ENCODE data around the gene GNAQ. TPM values are rescaled to one million over a fixed set of nuclear protein-coding genes. Genes with fewer than 3 reads are reported as not detected.

The GNAQ gene
- total and polyA plus RNA-seq, 4 donors = 24.6 to 86.2 (median 51.4) TPM

- H3K4me1 ChIP-seq (ENCODE audit: control insufficient read depth in 5 of 5, insufficient read depth in 5 of 5, low read length in 5 of 5) = peaks cover 3 to 19% (median 4%) of the 10 kb centered on the region in 5 donors
- TF ChIP-seq CTCF (IDR thresholded peaks at IDR 0.05; ENCODE audit: control extremely low read depth, extremely low read depth) = no peak
- H3K9ac ChIP-seq (ENCODE audit: insufficient read depth in 1 of 2, low read length in 2 of 2) = no peak overlapping the region
- no peak for DNase-seq
- 96 to 97% methylated on average over 3 of the region's 3 CpGs for WGBS, 2 donors
- H3K27ac ChIP-seq (ENCODE audit: low read depth in 1 of 2, low read length in 1 of 2) = no peak overlapping the region
- no peak overlapping the region for H3K4me3 ChIP-seq
- H3K27me3 ChIP-seq (ENCODE audit: control insufficient read depth in 3 of 3, insufficient read depth in 3 of 3, low read length in 2 of 3) = no peaks in the 10 kb centered on the region
- H3K36me3 ChIP-seq (ENCODE audit: control insufficient read depth in 4 of 4, insufficient read depth in 4 of 4, low read length in 4 of 4) = peaks cover 0 to 5% (median 1%) of the 10 kb centered on the region in 4 donors
- H3K9me3 ChIP-seq (ENCODE audit: control insufficient read depth in 4 of 4, insufficient read depth in 3 of 4, low read length in 3 of 4) = no peaks in the 10 kb centered on the region
- ATAC-seq (ENCODE audit: insufficient read depth, low FRiP score) = no peak
These were observed 138.6 kb downstream of the GNAQ start for GRCh38 chr9:77892955-77893514.

GRCh38 chr9:77892171-77892570, 139.4 kb downstream of the GNAQ start:
- DNase-seq (no peak), ATAC-seq (ENCODE audit: insufficient read depth, low FRiP score) (no peak)
- no peak overlapping the region for H3K27ac ChIP-seq (ENCODE audit: low read depth in 1 of 2, low read length in 1 of 2)
- peaks cover 0 to 5% (median 1%) of the 10 kb centered on the region in 4 donors for H3K36me3 ChIP-seq (ENCODE audit: control insufficient read depth in 4 of 4, insufficient read depth in 4 of 4, low read length in 4 of 4)
- H3K27me3 ChIP-seq (ENCODE audit: control insufficient read depth in 3 of 3, insufficient read depth in 3 of 3, low read length in 2 of 3) = no peaks in the 10 kb centered on the region
- 39 to 46% methylated on average over 1 of the region's 1 CpG for WGBS, 2 donors
- H3K9me3 ChIP-seq (ENCODE audit: control insufficient read depth in 4 of 4, insufficient read depth in 3 of 4, low read length in 3 of 4) = no peaks in the 10 kb centered on the region
- no peak overlapping the region for H3K4me3 ChIP-seq
- TF ChIP-seq CTCF (IDR thresholded peaks at IDR 0.05; ENCODE audit: control extremely low read depth, extremely low read depth) = no peak
- no peak overlapping the region for H3K9ac ChIP-seq (ENCODE audit: insufficient read depth in 1 of 2, low read length in 2 of 2)
- peaks cover 0 to 10% (median 3%) of the 10 kb centered on the region in 5 donors for H3K4me1 ChIP-seq (ENCODE audit: control insufficient read depth in 5 of 5, insufficient read depth in 5 of 5, low read length in 5 of 5)

GRCh38 chr9:77891128-77891800, 140.3 kb downstream of the GNAQ start:
- no peak overlapping the region for H3K9ac ChIP-seq (ENCODE audit: insufficient read depth in 1 of 2, low read length in 2 of 2)
- H3K4me1 ChIP-seq (ENCODE audit: control insufficient read depth in 5 of 5, insufficient read depth in 5 of 5, low read length in 5 of 5) = peaks cover 0 to 2% (median 1%) of the 10 kb centered on the region in 5 donors
- no peak overlapping the region for H3K27ac ChIP-seq (ENCODE audit: low read depth in 1 of 2, low read length in 1 of 2)
- TF ChIP-seq CTCF (IDR thresholded peaks at IDR 0.05; ENCODE audit: control extremely low read depth, extremely low read depth) = no peak
- no peaks in the 10 kb centered on the region for H3K9me3 ChIP-seq (ENCODE audit: control insufficient read depth in 4 of 4, insufficient read depth in 3 of 4, low read length in 3 of 4)
- ATAC-seq (ENCODE audit: insufficient read depth, low FRiP score) (no peak), DNase-seq (no peak)
- peaks cover 0 to 5% (median 1%) of the 10 kb centered on the region in 4 donors for H3K36me3 ChIP-seq (ENCODE audit: control insufficient read depth in 4 of 4, insufficient read depth in 4 of 4, low read length in 4 of 4)
- WGBS, 2 donors = 36 to 59% methylated on average over 8 of the region's 8 CpGs
- H3K4me3 ChIP-seq = no peak overlapping the region
- no peaks in the 10 kb centered on the region for H3K27me3 ChIP-seq (ENCODE audit: control insufficient read depth in 3 of 3, insufficient read depth in 3 of 3, low read length in 2 of 3)
